HG03520 (cell line): ENCODE data around the gene SMG9.
A peak's percentile ranks its signal among the peaks of the same experiment; 100 is the strongest.

ENCODE experiments used
- ATAC-seq: cut with Tn5 transposase; IDR thresholded peaks from one replicate; pipeline ENCODE4 v1.9.1; 2021; ENCODE audit warnings: mild to moderate bottlenecking, moderate library complexity; ENCODE audit not compliant: unreplicated experiment

SMG9 gene

GRCh38 chr19:43754503-43755255 is at the start of gene SMG9:
Gene SMG9, minus strand, starts transcription at chr19:43754962. Its CDS starts 4,221 bp downstream, at chr19:43750741.
- peak; percentile 54 for ATAC-seq

GRCh38 chr19:43804432-43804831 is 49.7 kb upstream of the SMG9 start:
- ATAC-seq = no peak

- ATAC-seq = no peak
Observed at GRCh38 chr19:43802216-43802951, 47.6 kb upstream of the SMG9 start, which contains the start of gene LYPD5. Gene LYPD5, minus strand, starts transcription at chr19:43802447. Its CDS starts 67 bp downstream, at chr19:43802380.

- no peak for ATAC-seq
Observed at GRCh38 chr19:43799502-43800142, 44.9 kb upstream of the SMG9 start.

- ATAC-seq = no peak
Observed at GRCh38 chr19:43798546-43799409, 44.0 kb upstream of the SMG9 start.

GRCh38 chr19:43798026-43798545 is 43.3 kb upstream of the SMG9 start:
- no peak for ATAC-seq

- no peak for ATAC-seq
Observed at GRCh38 chr19:43797556-43797955, 42.8 kb upstream of the SMG9 start.

- ATAC-seq = no peak
Observed at GRCh38 chr19:43797118-43797517, 42.4 kb upstream of the SMG9 start.

- no peak for ATAC-seq
Observed at GRCh38 chr19:43790587-43790986, 35.8 kb upstream of the SMG9 start.

- ATAC-seq = no peak
Observed at GRCh38 chr19:43789029-43789428, 34.3 kb upstream of the SMG9 start.

- ATAC-seq = no peak
Observed at GRCh38 chr19:43786665-43787064, 31.9 kb upstream of the SMG9 start.

GRCh38 chr19:43784981-43785808 is 30.4 kb upstream of the SMG9 start:
- no peak for ATAC-seq

GRCh38 chr19:43784241-43784980 is 29.6 kb upstream of the SMG9 start:
- ATAC-seq = no peak

- no peak for ATAC-seq
Observed at GRCh38 chr19:43783636-43784035, 28.9 kb upstream of the SMG9 start.

- no peak for ATAC-seq
Observed at GRCh38 chr19:43782689-43783231, 28.0 kb upstream of the SMG9 start.

- ATAC-seq = no peak
Observed at GRCh38 chr19:43782311-43782660, 27.5 kb upstream of the SMG9 start.

- ATAC-seq = no peak
Observed at GRCh38 chr19:43781630-43782310, 27.0 kb upstream of the SMG9 start.
